Activated T-cell treated with anti-CD3 and anti-CD28 coated beads, Interleukin-2, amount 50 U/mL, for 24 hours (primary cell): ENCODE measurements around the gene TMEM131L.
"Not testable (repeated sequence)": the region's sequence is repeated elsewhere in the genome, so short reads cannot be mapped to it uniquely, and the experiment has no call there.

Experiments used
- DNase-seq: peaks from one replicate; pipeline ENCODE4 v3.0.0-alpha.2; 2020
- H3K27ac Mint-ChIP-seq: 2 replicates; pipeline ENCODE4 v1.8.0; 2020; ENCODE audit warnings: mild to moderate bottlenecking, mixed read lengths
- H3K27me3 Mint-ChIP-seq: 2 replicates; pipeline ENCODE4 v1.8.0; 2020; ENCODE audit warnings: mixed read lengths
- H3K36me3 Mint-ChIP-seq: 2 replicates; pipeline ENCODE4 v1.8.0; 2020; ENCODE audit warnings: low read depth, mixed read lengths
- H3K4me1 Mint-ChIP-seq: 2 replicates; pipeline ENCODE4 v1.8.0; 2020; ENCODE audit warnings: low read depth, mixed read lengths
- H3K4me3 Mint-ChIP-seq: 2 replicates; pipeline ENCODE4 v1.8.0; 2020; ENCODE audit warnings: mild to moderate bottlenecking, moderate library complexity, mixed read lengths
- H3K9me3 Mint-ChIP-seq: 2 replicates; pipeline ENCODE4 v1.8.0; 2020; ENCODE audit warnings: mixed read lengths

TMEM131L gene

GRCh38 chr4:153541456-153542096 lies 75.4 kb downstream of the TMEM131L start:
- Mint-ChIP-seq H3K4me1 (peaks cover 92% of the 10 kb centered on the region), H3K36me3 (peaks cover 83% of the 10 kb centered on the region), H3K9me3 (no peaks in the 10 kb centered on the region), H3K4me3 (no peak overlapping the region), H3K27me3 (no peaks in the 10 kb centered on the region), H3K27ac (peak overlapping the region; percentile 79)
- DNase-seq, result no peak

GRCh38 chr4:153542131-153542530 lies 76.0 kb downstream of the TMEM131L start:
- no peaks in the 10 kb centered on the region for H3K9me3 Mint-ChIP-seq
- peak overlapping the region; percentile 79 for H3K27ac Mint-ChIP-seq
- no peak overlapping the region for H3K4me3 Mint-ChIP-seq
- H3K36me3 Mint-ChIP-seq, result peaks cover 77% of the 10 kb centered on the region
- H3K4me1 Mint-ChIP-seq, result peaks cover 86% of the 10 kb centered on the region
- H3K27me3 Mint-ChIP-seq, result no peaks in the 10 kb centered on the region
- no peak for DNase-seq

GRCh38 chr4:153542834-153543233 lies 76.7 kb downstream of the TMEM131L start:
- DNase-seq, result no peak
- H3K9me3 Mint-ChIP-seq, result no peaks in the 10 kb centered on the region
- peak overlapping the region; percentile 5 for H3K27ac Mint-ChIP-seq
- H3K4me1 Mint-ChIP-seq, result peaks cover 85% of the 10 kb centered on the region
- H3K27me3 Mint-ChIP-seq, result no peaks in the 10 kb centered on the region
- no peak overlapping the region for H3K4me3 Mint-ChIP-seq
- H3K36me3 Mint-ChIP-seq, result peaks cover 78% of the 10 kb centered on the region

- Mint-ChIP-seq H3K4me1 (peaks cover 84% of the 10 kb centered on the region), H3K27me3 (no peaks in the 10 kb centered on the region), H3K9me3 (no peaks in the 10 kb centered on the region), H3K4me3 (no peak overlapping the region), H3K27ac (no peak overlapping the region), H3K36me3 (peaks cover 73% of the 10 kb centered on the region)
- DNase-seq, result no peak
Measured at GRCh38 chr4:153543351-153543750, 77.2 kb downstream of the TMEM131L start.

GRCh38 chr4:153545822-153546221 lies 79.7 kb downstream of the TMEM131L start:
- no peak for DNase-seq
- no peaks in the 10 kb centered on the region for H3K9me3 Mint-ChIP-seq

GRCh38 chr4:153546280-153546679 lies 80.1 kb downstream of the TMEM131L start:
- peaks cover 65% of the 10 kb centered on the region for H3K36me3 Mint-ChIP-seq

More at GRCh38 chr4:153545822-153546221, 79.7 kb downstream of the TMEM131L start:
- Mint-ChIP-seq H3K4me1 (peaks cover 75% of the 10 kb centered on the region), H3K4me3 (no peak overlapping the region), H3K36me3 (peaks cover 62% of the 10 kb centered on the region), H3K27me3 (no peaks in the 10 kb centered on the region), H3K27ac (peak overlapping the region; percentile 11)

GRCh38 chr4:153547520-153547919 lies 81.4 kb downstream of the TMEM131L start:
- Mint-ChIP-seq H3K9me3 (no peaks in the 10 kb centered on the region), H3K4me3 (no peak overlapping the region), H3K36me3 (peaks cover 65% of the 10 kb centered on the region), H3K27ac (peak overlapping the region; percentile 41), H3K4me1 (peaks cover 62% of the 10 kb centered on the region), H3K27me3 (no peaks in the 10 kb centered on the region)
- no peak for DNase-seq

More at GRCh38 chr4:153546280-153546679, 80.1 kb downstream of the TMEM131L start:
- H3K4me1 Mint-ChIP-seq, result peaks cover 74% of the 10 kb centered on the region
- DNase-seq, result no peak
- peak overlapping the region; percentile 11 for H3K27ac Mint-ChIP-seq
- no peaks in the 10 kb centered on the region for H3K27me3 Mint-ChIP-seq
- no peaks in the 10 kb centered on the region for H3K9me3 Mint-ChIP-seq
- no peak overlapping the region for H3K4me3 Mint-ChIP-seq

GRCh38 chr4:153548907-153549306 lies 82.7 kb downstream of the TMEM131L start:
- not testable (repeated sequence) for H3K4me3 Mint-ChIP-seq, H3K27me3 Mint-ChIP-seq, DNase-seq, H3K9me3 Mint-ChIP-seq
- Mint-ChIP-seq H3K27ac (peak overlapping the region; percentile 81), H3K4me1 (peaks cover 61% of the 10 kb centered on the region), H3K36me3 (peaks cover 62% of the 10 kb centered on the region)

GRCh38 chr4:153549405-153549804 lies 83.2 kb downstream of the TMEM131L start:
- Mint-ChIP-seq H3K27me3 (no peaks in the 10 kb centered on the region), H3K36me3 (peaks cover 58% of the 10 kb centered on the region), H3K4me1 (peaks cover 56% of the 10 kb centered on the region), H3K9me3 (no peaks in the 10 kb centered on the region), H3K4me3 (no peak overlapping the region), H3K27ac (peak overlapping the region; percentile 81)
- DNase-seq, result no peak

- Mint-ChIP-seq H3K4me1 (peaks cover 60% of the 10 kb centered on the region), H3K9me3 (no peaks in the 10 kb centered on the region), H3K4me3 (no peak overlapping the region), H3K27me3 (no peaks in the 10 kb centered on the region), H3K27ac (peak overlapping the region; percentile 86), H3K36me3 (peaks cover 73% of the 10 kb centered on the region)
- no peak for DNase-seq
Measured at GRCh38 chr4:153553155-153553818, 87.1 kb downstream of the TMEM131L start.

GRCh38 chr4:153553819-153554170 lies 87.6 kb downstream of the TMEM131L start:
- DNase-seq, result no peak
- peaks cover 56% of the 10 kb centered on the region for H3K4me1 Mint-ChIP-seq
- H3K4me3 Mint-ChIP-seq, result no peak overlapping the region
- H3K27ac Mint-ChIP-seq, result peak overlapping the region; percentile 63
- H3K36me3 Mint-ChIP-seq, result peaks cover 73% of the 10 kb centered on the region
- no peaks in the 10 kb centered on the region for H3K9me3 Mint-ChIP-seq
- no peaks in the 10 kb centered on the region for H3K27me3 Mint-ChIP-seq

- no peaks in the 10 kb centered on the region for H3K27me3 Mint-ChIP-seq
- peaks cover 58% of the 10 kb centered on the region for H3K4me1 Mint-ChIP-seq
- peaks cover 85% of the 10 kb centered on the region for H3K36me3 Mint-ChIP-seq
- no peak for DNase-seq
- peaks cover 8% of the 10 kb centered on the region for H3K9me3 Mint-ChIP-seq
- H3K27ac Mint-ChIP-seq, result peak overlapping the region; percentile 62
- H3K4me3 Mint-ChIP-seq, result no peak overlapping the region
Measured at GRCh38 chr4:153555730-153556434, 89.7 kb downstream of the TMEM131L start.

- Mint-ChIP-seq H3K36me3 (peaks cover 85% of the 10 kb centered on the region), H3K27ac (peak overlapping the region; percentile 77), H3K4me1 (peaks cover 59% of the 10 kb centered on the region), H3K27me3 (no peaks in the 10 kb centered on the region), H3K4me3 (no peak overlapping the region), H3K9me3 (peaks cover 11% of the 10 kb centered on the region)
- no peak for DNase-seq
Measured at GRCh38 chr4:153556435-153556815, 90.3 kb downstream of the TMEM131L start.

- Mint-ChIP-seq H3K27ac (peak overlapping the region; percentile 10), H3K9me3 (peaks cover 14% of the 10 kb centered on the region), H3K36me3 (peaks cover 90% of the 10 kb centered on the region), H3K4me3 (no peak overlapping the region), H3K4me1 (peaks cover 59% of the 10 kb centered on the region), H3K27me3 (no peaks in the 10 kb centered on the region)
- DNase-seq, result no peak
Measured at GRCh38 chr4:153560908-153561307, 94.7 kb downstream of the TMEM131L start.
